HepG2 (cell line): Measurements from ENCODE around the gene HSD3B1. TPM values are rescaled to one million over a fixed set of nuclear protein-coding genes. Genes with fewer than 3 reads are reported as not detected.

Source experiments
- ATAC-seq: fragments of 200-7000 bp; cut with Tn5 transposase; 3 replicates; pipeline ENCODE4 v1.9.1; 2020; ENCODE audit warnings: mild to moderate bottlenecking, moderate library complexity
- BruUV-seq: library from RNA; stranded (reverse); fragments of 400-500 nt; replicated peaks from 2 replicates; lab custom pipeline; 2021; lab: Mats Ljungman, UMichigan
- CTCF ChIA-PET: fragments of 300-600 bp; formaldehyde crosslinking; extraction: SDS; loops from one replicate; lab custom pipeline; 2021; ENCODE audit warnings: low total read pairs, inconsistent platforms, low intra/inter-chr PET ratio; lab: Yijun Ruan, JAX
- POLR2A ChIA-PET: fragments of 350-600 bp; sonication (Branson Sonifier 250); formaldehyde crosslinking; loops from one replicate; lab custom pipeline; 2020; ENCODE audit warnings: antibody characterized with exemption, inconsistent platforms; lab: Yijun Ruan, JAX
- DNase-seq: peaks from one replicate; pipeline ENCODE4 v3.0.0-alpha.2; 2015; ENCODE audit warnings: low spot score
- FAIRE-seq: peaks from 3 replicates; lab custom pipeline; 2011; peaks lifted over from hg19 to GRCh38; lab: Jason Lieb, UNC
- H2AFZ ChIP-seq: one replicate; pipeline ENCODE4 v1.6.1; 2011; ENCODE audit warnings: low read length, inconsistent platforms
- H3K27ac ChIP-seq: fragments of 300-600 bp; 3 replicates; pipeline ENCODE4 v1.8.0; 2011; ENCODE audit warnings: mixed run types, mild to moderate bottlenecking, mixed read lengths, low read length, inconsistent platforms; ENCODE audit not compliant: insufficient read depth; ENCODE audit errors: extremely low read length
- H3K27me3 ChIP-seq, 2 experiments: fragments of 200-600 bp in 1 of 2; 2 replicates in 1 of 2; 3 replicates in 1 of 2; pipeline versions ENCODE4 v1.6.0 to v1.8.0; 2011; ENCODE audit warnings: low read length in 2 of 2, mild to moderate bottlenecking in 2 of 2, moderate library complexity in 2 of 2, inconsistent platforms in 1 of 2; ENCODE audit not compliant: insufficient read depth in 2 of 2, control insufficient read depth in 1 of 2
- H3K36me3 ChIP-seq, 2 experiments: fragments of 200-600 bp in 1 of 2; replicated peaks in 1 of 2; 2 replicates in 1 of 2; 3 replicates in 1 of 2; pipeline versions ENCODE4 v1.5.1 to v1.8.0; 2011; ENCODE audit warnings: low read length in 2 of 2, inconsistent platforms in 1 of 2; ENCODE audit not compliant: insufficient read depth in 2 of 2, control insufficient read depth in 1 of 2
- H3K4me1 ChIP-seq: 2 replicates; pipeline ENCODE4 v1.5.1; 2012; ENCODE audit warnings: low read length, inconsistent platforms; ENCODE audit not compliant: insufficient read depth
- H3K4me2 ChIP-seq: 2 replicates; pipeline ENCODE4 v1.6.0; 2011; ENCODE audit warnings: low read depth, low read length, inconsistent platforms
- H3K4me3 ChIP-seq, 3 experiments: fragments of 200-600 bp in 1 of 3; sonication (generic), shearing (Covaris generic) in 1 of 3; replicated peaks in 1 of 3; 2 replicates each; pipeline ENCODE4 v1.5.1; 2011 to 2016; ENCODE audit warnings: low read length in 3 of 3, inconsistent platforms in 2 of 3, low read depth in 2 of 3, mild to moderate bottlenecking in 2 of 3, control low read depth in 1 of 3, mixed read lengths in 1 of 3; ENCODE audit not compliant: insufficient read depth in 1 of 3
- H3K79me2 ChIP-seq: one replicate; pipeline ENCODE4 v1.6.1; 2011; ENCODE audit warnings: low read length, inconsistent platforms; ENCODE audit not compliant: insufficient read depth
- H3K9ac ChIP-seq: 2 replicates; pipeline ENCODE4 v1.6.0; 2011; ENCODE audit warnings: mild to moderate bottlenecking, low read depth, low read length, inconsistent platforms; ENCODE audit not compliant: insufficient read depth
- H3K9me3 ChIP-seq: 2 replicates; pipeline ENCODE4 v1.5.1; 2012; ENCODE audit warnings: mild to moderate bottlenecking, low read length
- H4K20me1 ChIP-seq: 2 replicates; pipeline ENCODE4 v1.6.0; 2011; ENCODE audit warnings: inconsistent platforms, mild to moderate bottlenecking, low read length, moderate library complexity; ENCODE audit not compliant: insufficient read depth
- GMEB1 ChIP-seq: sonication (generic); formaldehyde crosslinking; IDR thresholded peaks from 2 replicates; pipeline ENCODE4 v1.5.1; 2020; ENCODE audit warnings: missing genetic modification reagents, mild to moderate bottlenecking, borderline replicate concordance
- HHEX ChIP-seq: IDR thresholded peaks from 2 replicates; pipeline ENCODE4 v1.6.1; 2016; ENCODE audit warnings: control low read depth
- LRRFIP1 ChIP-seq: sonication (generic); formaldehyde crosslinking; conservative IDR thresholded peaks from 2 replicates; pipeline ENCODE4 v1.4.0; 2020; ENCODE audit warnings: missing genetic modification reagents
- PHF8 ChIP-seq: sonication (generic); formaldehyde crosslinking; IDR thresholded peaks from 2 replicates; pipeline ENCODE4 v1.5.0; 2020; ENCODE audit warnings: missing genetic modification reagents
- RAD51 ChIP-seq: fragments of 450-650 bp; IDR thresholded peaks from 2 replicates; pipeline ENCODE4 v1.6.1; 2016; ENCODE audit warnings: borderline replicate concordance
- SNAPC2 ChIP-seq: sonication (generic); formaldehyde crosslinking; IDR thresholded peaks from 2 replicates; pipeline ENCODE4 v1.8.1; 2022; ENCODE audit warnings: mild to moderate bottlenecking, missing genetic modification reagents
- ZBTB37 ChIP-seq: sonication (generic); formaldehyde crosslinking; IDR thresholded peaks from 2 replicates; pipeline ENCODE4 v1.4.0; 2020; ENCODE audit warnings: mild to moderate bottlenecking, missing genetic modification reagents
- ZBTB39 ChIP-seq: sonication (generic); formaldehyde crosslinking; IDR thresholded peaks from 2 replicates; pipeline ENCODE4 v1.5.0; 2020; ENCODE audit warnings: missing genetic modification reagents
- ZBTB42 ChIP-seq: sonication (generic); formaldehyde crosslinking; IDR thresholded peaks from 2 replicates; pipeline ENCODE4 v1.5.0; 2020; ENCODE audit warnings: mild to moderate bottlenecking, missing genetic modification reagents
- ZFX ChIP-seq: sonication (generic); formaldehyde crosslinking; IDR thresholded peaks from 2 replicates; pipeline ENCODE4 v1.4.0; 2020; ENCODE audit warnings: mild to moderate bottlenecking, low read depth, missing genetic modification reagents, moderate library complexity
- ZNF607 ChIP-seq: sonication (generic); formaldehyde crosslinking; IDR thresholded peaks from 2 replicates; pipeline ENCODE4 v1.5.1; 2020; ENCODE audit warnings: missing genetic modification reagents, mild to moderate bottlenecking, borderline replicate concordance
- ZNF615 ChIP-seq: sonication (generic); formaldehyde crosslinking; IDR thresholded peaks from 2 replicates; pipeline ENCODE4 v1.5.0; 2020; ENCODE audit warnings: mild to moderate bottlenecking, missing genetic modification reagents, borderline replicate concordance
- ZNF761 ChIP-seq: sonication (generic); formaldehyde crosslinking; conservative IDR thresholded peaks from 2 replicates; pipeline ENCODE4 v1.4.0; 2020; ENCODE audit warnings: mild to moderate bottlenecking, missing genetic modification reagents
- ZSCAN5A ChIP-seq: sonication (generic); formaldehyde crosslinking; IDR thresholded peaks from 2 replicates; pipeline ENCODE4 v1.8.0; 2022; ENCODE audit warnings: mild to moderate bottlenecking, missing genetic modification reagents, borderline replicate concordance
- WGBS: methylation state at CpG from one replicate; pipeline ENCODE4 v1.1.6; 2017; ENCODE audit warnings: low lambda C conversion rate; 5-methylcytosine and 5-hydroxymethylcytosine counted together
- in situ Hi-C: cut with HindIII; loops from 2 replicates; pipeline ENCODE4 v1.10.0; 2017; ENCODE audit warnings: low pct_unique_long_range_greater_than_20kb; ENCODE audit not compliant: extremely low pct_ligation_motif_present
- intact Hi-C: fragments of 100-400 bp; cut with micrococcal nuclease; formaldehyde crosslinking; loops from one replicate; pipeline ENCODE4 v1.10.0; 2022; ENCODE audit not compliant: unreplicated experiment
- polyA plus RNA-seq, 8 experiments: library from polyadenylated mRNA; depleted of rRNA in 3 of 8; stranded (reverse) in 7 of 8; unstranded in 1 of 8; fragments of >200 nt; fragmentation: Illumina TruSeq in 4 of 8; extraction: Trizol in 4 of 8; gene quantifications; 2 replicates each; pipeline versions ENCODE4 v1.2.1 to v1.2.3, GENCODE V29; 2011 to 2016; ENCODE audit warnings: low read depth in 4 of 8, missing spikeins in 1 of 8, mixed read lengths in 1 of 8; ENCODE audit not compliant: insufficient read depth in 1 of 8
- total RNA-seq, 5 experiments: library from RNA; depleted of rRNA; stranded (reverse); fragments of >200 nt; fragmentation: Illumina TruSeq; extraction: Trizol; gene quantifications; 2 replicates each; pipeline ENCODE4 v1.2.3, GENCODE V29; 2016; ENCODE audit warnings: low read depth in 1 of 5

The HSD3B1 gene
- total and polyA plus RNA-seq, 2 of the 13 experiments (the other 11 are each of a cell fraction or from before 2014, with no cell fraction given): not detected

GRCh38 chr1:119467857-119468668, 38.9 kb upstream of the HSD3B1 start:
- Histone ChIP-seq H4K20me1 (no peaks in the 10 kb centered on the region), H3K9me3 (no peaks in the 10 kb centered on the region), H3K9ac (no peak overlapping the region), H2AFZ (no peak overlapping the region), H3K36me3 (no peaks in the 10 kb centered on the region), H3K4me2 (peak overlapping the region; percentile 43), H3K79me2 (no peaks in the 10 kb centered on the region), H3K4me1 (peaks cover 39% of the 10 kb centered on the region), H3K27me3 (peaks cover 0 to 6% of the 10 kb centered on the region in 2 experiments; a peak in 1 of 5 replicates), H3K27ac (peak overlapping the region; percentile 44), H3K4me3 (no peak overlapping the region)
- POLR2A ChIA-PET: no interaction called here
- no TSS peak for BruUV-seq
- CTCF ChIA-PET: no interaction called here
- 1% methylated on average over 4 of the region's 4 CpGs for WGBS
- peak; percentile 87 for FAIRE-seq
- in situ Hi-C loops (no loop called here), intact Hi-C loops (no loop called here)
- ATAC-seq: peak; percentile 93
- DNase-seq: peak; percentile 66
- TF ChIP-seq ZNF607 (CRISPR knock-in tag) (no peak), LRRFIP1 (CRISPR knock-in tag) (no peak), SNAPC2 (no peak), GMEB1 (no peak), RAD51 (no peak), PHF8 (CRISPR knock-in tag) (no peak), ZFX (CRISPR knock-in tag) (no peak), ZSCAN5A (CRISPR knock-in tag) (no peak), ZNF761 (CRISPR knock-in tag) (no peak), ZBTB39 (CRISPR knock-in tag) (no peak), ZBTB37 (CRISPR knock-in tag) (peak; percentile 58; the same call in 1 of the 2 replicates), ZNF615 (no peak), ZBTB42 (CRISPR knock-in tag) (no peak), HHEX (CRISPR knock-in tag) (peak; percentile 36; the same call in 1 of the 2 replicates)
